SK-N-SH (cell line): Measurements from ENCODE around the gene PAEP.

Experiments
- CHD2 ChIP-seq: fragments of 150-350 bp; IDR thresholded peaks from 2 replicates; pipeline ENCODE4 v1.6.1; 2018; ENCODE audit warnings: low read length; ENCODE audit not compliant: partially characterized antibody
- EP300 ChIP-seq, 2 experiments: IDR thresholded peaks; 2 replicates each; pipeline versions ENCODE4 v1.4.0 to v1.6.1; 2012; ENCODE audit warnings: borderline replicate concordance in 1 of 2, low read depth in 1 of 2, low read length in 1 of 2
- FOSL2 ChIP-seq: IDR thresholded peaks from 2 replicates; pipeline ENCODE4 v1.4.0; 2012; ENCODE audit warnings: low read depth, mild to moderate bottlenecking, moderate library complexity, borderline replicate concordance
- GABPA ChIP-seq: IDR thresholded peaks from 2 replicates; pipeline ENCODE4 v1.4.0; 2012; ENCODE audit warnings: low read depth, mild to moderate bottlenecking
- JUND ChIP-seq: IDR thresholded peaks from 2 replicates; pipeline ENCODE4 v1.4.0; 2012
- MXI1 ChIP-seq: IDR thresholded peaks from 2 replicates; pipeline ENCODE4 v1.6.1; 2012; ENCODE audit warnings: mild to moderate bottlenecking, low read depth, low read length, improper control_type of control experiment
- NFIC ChIP-seq: IDR thresholded peaks from 2 replicates; pipeline ENCODE4 v1.4.0; 2012; ENCODE audit warnings: borderline replicate concordance
- POLR2AphosphoS5 ChIP-seq: IDR thresholded peaks from 2 replicates; pipeline ENCODE4 v1.6.1; 2012; ENCODE audit warnings: low read depth, low read length
- RAD21 ChIP-seq: IDR thresholded peaks from 2 replicates; pipeline ENCODE4 v1.6.1; 2012; ENCODE audit warnings: mild to moderate bottlenecking, low read length
- RFX5 ChIP-seq: IDR thresholded peaks from 2 replicates; pipeline ENCODE4 v1.6.1; 2012; ENCODE audit warnings: mild to moderate bottlenecking, improper control_type of control experiment, low read length
- TCF12 ChIP-seq: IDR thresholded peaks from 2 replicates; pipeline ENCODE4 v1.4.0; 2012
- ZBTB33 ChIP-seq: IDR thresholded peaks from 2 replicates; pipeline ENCODE4 v1.4.0; 2012; ENCODE audit warnings: low read depth, borderline replicate concordance
- TF ChIP-seq, protein P1 (sequence below): fragments of 200-600 bp; sonication (generic); IDR thresholded peaks from 2 replicates; pipeline ENCODE4 v1.6.1; 2017; ENCODE audit warnings: antibody characterized with exemption, mild to moderate bottlenecking, moderate library complexity

GRCh38 chr9:135610290-135611141 lies 49.0 kb downstream of the PAEP start:
- TF ChIP-seq, protein P1, sequence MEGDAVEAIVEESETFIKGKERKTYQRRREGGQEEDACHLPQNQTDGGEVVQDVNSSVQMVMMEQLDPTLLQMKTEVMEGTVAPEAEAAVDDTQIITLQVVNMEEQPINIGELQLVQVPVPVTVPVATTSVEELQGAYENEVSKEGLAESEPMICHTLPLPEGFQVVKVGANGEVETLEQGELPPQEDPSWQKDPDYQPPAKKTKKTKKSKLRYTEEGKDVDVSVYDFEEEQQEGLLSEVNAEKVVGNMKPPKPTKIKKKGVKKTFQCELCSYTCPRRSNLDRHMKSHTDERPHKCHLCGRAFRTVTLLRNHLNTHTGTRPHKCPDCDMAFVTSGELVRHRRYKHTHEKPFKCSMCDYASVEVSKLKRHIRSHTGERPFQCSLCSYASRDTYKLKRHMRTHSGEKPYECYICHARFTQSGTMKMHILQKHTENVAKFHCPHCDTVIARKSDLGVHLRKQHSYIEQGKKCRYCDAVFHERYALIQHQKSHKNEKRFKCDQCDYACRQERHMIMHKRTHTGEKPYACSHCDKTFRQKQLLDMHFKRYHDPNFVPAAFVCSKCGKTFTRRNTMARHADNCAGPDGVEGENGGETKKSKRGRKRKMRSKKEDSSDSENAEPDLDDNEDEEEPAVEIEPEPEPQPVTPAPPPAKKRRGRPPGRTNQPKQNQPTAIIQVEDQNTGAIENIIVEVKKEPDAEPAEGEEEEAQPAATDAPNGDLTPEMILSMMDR = no peak
- TF ChIP-seq RFX5 = no peak
- TF ChIP-seq CHD2 = no peak
- no peak for TF ChIP-seq ZBTB33
- no peak for TF ChIP-seq GABPA
- TF ChIP-seq TCF12 = no peak
- no peak for TF ChIP-seq FOSL2
- no peak for TF ChIP-seq MXI1
- no peak for TF ChIP-seq RAD21
- TF ChIP-seq POLR2AphosphoS5 = no peak
- TF ChIP-seq NFIC = no peak
- TF ChIP-seq EP300 (IDR thresholded peaks at IDR 0.05; ENCODE audit: borderline replicate concordance in 1 of 2, low read depth in 1 of 2, low read length in 1 of 2) = no peak
- TF ChIP-seq JUND = no peak
